Measurements from ENCODE around the gene HDAC11. TPM values are rescaled to one million over a fixed set of nuclear protein-coding genes. Genes with fewer than 3 reads are reported as not detected.
"Not testable (repeated sequence)": the region's sequence is repeated elsewhere in the genome, so short reads cannot be mapped to it uniquely, and the experiment has no call there.

HDAC11 gene
- total RNA-seq, 2 experiments from 2014 or later: 0.74 to 1.1 TPM

- TF ChIP-seq CTCF (conservative IDR thresholded peaks at IDR 0.05; ENCODE audit: low read length) (no peak), EZH2phosphoT487 (IDR thresholded peaks at IDR 0.05; ENCODE audit: borderline replicate concordance, low read depth, low read length) (no peak)
- intact Hi-C loops (cut with micrococcal nuclease; ENCODE audit: unreplicated experiment): no loop called here
Measured at GRCh38 chr3:13483286-13483685, 3.2 kb downstream of the HDAC11 start.

GRCh38 chr3:13483988-13484695 lies 4.0 kb downstream of the HDAC11 start:
- H3K36me3 ChIP-seq (ENCODE audit: insufficient read depth, low read length): no peaks in the 10 kb centered on the region
- no peaks in the 10 kb centered on the region for H3K79me2 ChIP-seq (ENCODE audit: insufficient read depth, low read depth, low read length)
- no peak overlapping the region for H2AFZ ChIP-seq (ENCODE audit: low read length)
- no peaks in the 10 kb centered on the region for H3K9me3 ChIP-seq (ENCODE audit: low read length)
- POLR2A ChIA-PET: no interaction called here
- no peak overlapping the region for H3K4me2 ChIP-seq (ENCODE audit: low read length)
- H3K27ac ChIP-seq (ENCODE audit: low read depth, low read length, poor library complexity, severe bottlenecking): no peak overlapping the region
- H3K4me3 ChIP-seq (ENCODE audit: low read depth, low read length, poor library complexity, severe bottlenecking): no peak overlapping the region
- no peaks in the 10 kb centered on the region for H4K20me1 ChIP-seq (ENCODE audit: insufficient read depth, low read length)
- CTCF ChIA-PET (ENCODE audit: unreplicated experiment): interaction anchor here (0.6 kb wide), 1 partner anchor 234 kb away, joined by 12 read pairs; no protein-coding TSS in a partner anchor
- intact Hi-C loops (cut with micrococcal nuclease; ENCODE audit: unreplicated experiment): no loop called here
- TF ChIP-seq EZH2phosphoT487 (IDR thresholded peaks at IDR 0.05; ENCODE audit: borderline replicate concordance, low read depth, low read length): no peak
- no peak for TF ChIP-seq CTCF (conservative IDR thresholded peaks at IDR 0.05; ENCODE audit: low read length)
- peaks cover 10% of the 10 kb centered on the region for H3K4me1 ChIP-seq (ENCODE audit: insufficient read depth, low read length, poor library complexity, severe bottlenecking)
- BruUV-seq (replicated peaks): no TSS peak
- H3K9me2 ChIP-seq (ENCODE audit: insufficient read depth, low read length): no peaks in the 10 kb centered on the region
- DNase-seq (ENCODE audit: low spot score): no peak

More at GRCh38 chr3:13483286-13483685, 3.2 kb downstream of the HDAC11 start:
- ChIA-PET CTCF (ENCODE audit: unreplicated experiment) (no interaction called here), POLR2A (no interaction called here)
- Histone ChIP-seq H2AFZ (ENCODE audit: low read length) (no peak overlapping the region), H3K4me3 (ENCODE audit: low read depth, low read length, poor library complexity, severe bottlenecking) (no peak overlapping the region), H3K27ac (ENCODE audit: low read depth, low read length, poor library complexity, severe bottlenecking) (no peak overlapping the region), H3K36me3 (ENCODE audit: insufficient read depth, low read length) (no peaks in the 10 kb centered on the region), H3K4me2 (ENCODE audit: low read length) (no peak overlapping the region), H4K20me1 (ENCODE audit: insufficient read depth, low read length) (no peaks in the 10 kb centered on the region), H3K9me3 (ENCODE audit: low read length) (no peaks in the 10 kb centered on the region), H3K4me1 (ENCODE audit: insufficient read depth, low read length, poor library complexity, severe bottlenecking) (peaks cover 11% of the 10 kb centered on the region), H3K79me2 (ENCODE audit: insufficient read depth, low read depth, low read length) (no peaks in the 10 kb centered on the region), H3K9me2 (ENCODE audit: insufficient read depth, low read length) (no peaks in the 10 kb centered on the region)
- no TSS peak for BruUV-seq (replicated peaks)
- no peak for DNase-seq (ENCODE audit: low spot score)

- ChIA-PET CTCF (ENCODE audit: unreplicated experiment) (interaction anchor here (0.6 kb wide), 1 partner anchor 235 kb away, joined by 12 read pairs; no protein-coding TSS in a partner anchor), POLR2A (no interaction called here)
- intact Hi-C loops (cut with micrococcal nuclease; ENCODE audit: unreplicated experiment): no loop called here
- Histone ChIP-seq H3K79me2 (ENCODE audit: insufficient read depth, low read depth, low read length) (no peaks in the 10 kb centered on the region), H3K4me3 (ENCODE audit: low read depth, low read length, poor library complexity, severe bottlenecking) (no peak overlapping the region), H3K36me3 (ENCODE audit: insufficient read depth, low read length) (no peaks in the 10 kb centered on the region), H3K4me2 (ENCODE audit: low read length) (no peak overlapping the region), H2AFZ (ENCODE audit: low read length) (no peak overlapping the region), H3K27ac (ENCODE audit: low read depth, low read length, poor library complexity, severe bottlenecking) (no peak overlapping the region), H3K9me3 (ENCODE audit: low read length) (no peaks in the 10 kb centered on the region), H4K20me1 (ENCODE audit: insufficient read depth, low read length) (no peaks in the 10 kb centered on the region), H3K4me1 (ENCODE audit: insufficient read depth, low read length, poor library complexity, severe bottlenecking) (peaks cover 5% of the 10 kb centered on the region), H3K9me2 (ENCODE audit: insufficient read depth, low read length) (no peaks in the 10 kb centered on the region)
- no peak for TF ChIP-seq CTCF (conservative IDR thresholded peaks at IDR 0.05; ENCODE audit: low read length)
- no TSS peak for BruUV-seq (replicated peaks)
- DNase-seq (ENCODE audit: low spot score): no peak
Measured at GRCh38 chr3:13484851-13485590, 4.9 kb downstream of the HDAC11 start.

GRCh38 chr3:13485630-13486562 lies 5.8 kb downstream of the HDAC11 start:
- H4K20me1 ChIP-seq (ENCODE audit: insufficient read depth, low read length); DNase-seq (ENCODE audit: low spot score); H2AFZ ChIP-seq (ENCODE audit: low read length); H3K79me2 ChIP-seq (ENCODE audit: insufficient read depth, low read depth, low read length); BruUV-seq (replicated peaks); CTCF ChIA-PET (ENCODE audit: unreplicated experiment); H3K9me2 ChIP-seq (ENCODE audit: insufficient read depth, low read length); H3K4me2 ChIP-seq (ENCODE audit: low read length); H3K36me3 ChIP-seq (ENCODE audit: insufficient read depth, low read length); H3K4me1 ChIP-seq (ENCODE audit: insufficient read depth, low read length, poor library complexity, severe bottlenecking); H3K4me3 ChIP-seq (ENCODE audit: low read depth, low read length, poor library complexity, severe bottlenecking); H3K9me3 ChIP-seq (ENCODE audit: low read length); intact Hi-C loops (cut with micrococcal nuclease; ENCODE audit: unreplicated experiment); H3K27ac ChIP-seq (ENCODE audit: low read depth, low read length, poor library complexity, severe bottlenecking): not testable (repeated sequence)
- POLR2A ChIA-PET: interaction anchor here (0.6 to 0.7 kb wide), 2 partner anchors 34 to 140 kb away, joined by 4 to 6 read pairs; no protein-coding TSS in a partner anchor

Measured in OCI-LY7 (cell line).